Thyroid gland (tissue), 4 donors: ENCODE results near the gene LRMDA. TPM values are rescaled to one million over a fixed set of nuclear protein-coding genes. Genes with fewer than 3 reads are reported as not detected.
A peak's percentile ranks its signal among the peaks of the same experiment; 100 is the strongest.
"Not testable (repeated sequence)": the region's sequence is repeated elsewhere in the genome, so short reads cannot be mapped to it uniquely, and the experiment has no call there.

Experiments used
- DNase-seq, 2 donors: peaks; one replicate each; pipeline ENCODE4 v3.0.0-alpha.2; 2019
- H3K27ac ChIP-seq, 3 donors: fragments of 200-600 bp; sonication (generic); 1 replicate in 2 of 3; 2 replicates in 1 of 3; pipeline ENCODE4 v1.5.1; 2016 to 2019; ENCODE audit warnings: mild to moderate bottlenecking in 1 of 3, moderate library complexity in 1 of 3
- H3K27me3 ChIP-seq: fragments of 200-600 bp; sonication (generic); one replicate; pipeline ENCODE4 v1.5.1; 2019
- H3K36me3 ChIP-seq, 2 donors: fragments of 200-600 bp; sonication (generic); one replicate each; pipeline ENCODE4 v1.5.1; 2016 to 2019
- H3K4me1 ChIP-seq, 2 donors: fragments of 200-600 bp; sonication (generic); one replicate each; pipeline ENCODE4 v1.5.1; 2017 to 2019
- H3K4me3 ChIP-seq, 3 donors: fragments of 200-600 bp; sonication (generic); replicated peaks in 1 of 3; 1 replicate in 2 of 3; 2 replicates in 1 of 3; pipeline ENCODE4 v1.5.1; 2016; ENCODE audit warnings: mild to moderate bottlenecking in 1 of 3
- H3K9me3 ChIP-seq: fragments of 200-600 bp; sonication (generic); one replicate; pipeline ENCODE4 v1.5.1; 2017
- POLR2A ChIP-seq, 2 donors: fragments of 450-650 bp; IDR thresholded peaks; one replicate each; pipeline ENCODE4 v1.6.1; 2017; ENCODE audit warnings: antibody characterized with exemption in 2 of 2, mild to moderate bottlenecking in 2 of 2, moderate library complexity in 1 of 2
- WGBS, 2 donors: methylation state at CpG; one replicate each; pipeline ENCODE4 v1.1.5; 2017; 5-methylcytosine and 5-hydroxymethylcytosine counted together
- intact Hi-C: fragments of 100-400 bp; cut with DNase I; formaldehyde crosslinking; loops from one replicate; pipeline ENCODE4 v1.15.1; 2023
- total RNA-seq, 4 donors: library from RNA; depleted of rRNA; stranded (reverse); fragments of >200 nt; gene quantifications; one replicate each; pipeline ENCODE4 v1.2.3, GENCODE V29; 2016
- TF ChIP-seq, protein P1 (sequence below), 6 experiments: fragments of 200-600 bp in 3 of 6; fragments of 450-650 bp in 3 of 6; sonication (generic) in 3 of 6; IDR thresholded peaks; one replicate each; pipeline ENCODE4 v1.5.1; 2016 to 2019; ENCODE audit warnings: antibody characterized with exemption in 6 of 6, mild to moderate bottlenecking in 2 of 6, inconsistent platforms in 1 of 6, moderate library complexity in 1 of 6

The LRMDA gene
- total RNA-seq, 4 donors from 2014 or later = 16.5 to 31.7 (median 23.2) TPM

DNA sequence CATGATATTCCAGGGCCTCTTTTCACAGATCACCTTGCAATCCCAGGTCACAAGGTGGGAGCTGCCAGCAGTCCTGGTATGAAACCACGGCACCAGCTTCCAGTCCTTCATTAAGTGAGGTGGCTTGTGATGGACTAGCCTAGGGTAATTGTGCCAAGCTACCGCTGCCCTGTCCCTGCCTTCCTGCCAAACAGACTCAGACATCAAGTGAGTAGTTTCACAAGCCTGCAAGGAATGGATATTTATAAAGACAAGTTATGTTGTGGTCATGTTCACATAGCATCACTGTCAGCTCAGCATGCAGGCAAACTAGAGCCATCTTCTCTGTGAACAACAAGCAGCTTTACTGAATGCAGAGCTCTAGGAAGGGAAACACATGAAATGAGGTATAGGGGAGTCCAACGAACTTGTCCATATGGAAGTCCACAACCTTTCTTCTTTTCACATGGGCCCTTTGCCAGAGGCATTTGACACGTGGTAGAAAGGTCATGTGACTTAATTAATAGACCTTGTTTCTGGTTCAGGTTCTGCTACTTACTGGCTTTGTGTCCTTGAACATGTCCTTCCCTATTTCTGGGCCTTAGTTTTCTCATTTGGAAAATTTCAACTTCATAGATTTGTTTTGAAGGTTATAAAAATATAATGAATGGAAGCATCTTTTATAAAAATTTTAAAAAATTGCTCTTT lies 1145.0 kb downstream of the LRMDA start:
- 70 to 73% methylated on average over 4 of the region's 4 CpGs for WGBS, 2 donors
- Histone ChIP-seq H3K4me3 (no peak overlapping the region), H3K36me3 (no peaks in the 10 kb centered on the region), H3K9me3 (no peaks in the 10 kb centered on the region), H3K27me3 (no peaks in the 10 kb centered on the region), H3K27ac (no peak overlapping the region), H3K4me1 (peaks cover 0 to 2% of the 10 kb centered on the region in 2 donors)
- intact Hi-C loops = no loop called here
- peak in 1 of 2 donors; percentile 18 for DNase-seq
- TF ChIP-seq, protein P1, sequence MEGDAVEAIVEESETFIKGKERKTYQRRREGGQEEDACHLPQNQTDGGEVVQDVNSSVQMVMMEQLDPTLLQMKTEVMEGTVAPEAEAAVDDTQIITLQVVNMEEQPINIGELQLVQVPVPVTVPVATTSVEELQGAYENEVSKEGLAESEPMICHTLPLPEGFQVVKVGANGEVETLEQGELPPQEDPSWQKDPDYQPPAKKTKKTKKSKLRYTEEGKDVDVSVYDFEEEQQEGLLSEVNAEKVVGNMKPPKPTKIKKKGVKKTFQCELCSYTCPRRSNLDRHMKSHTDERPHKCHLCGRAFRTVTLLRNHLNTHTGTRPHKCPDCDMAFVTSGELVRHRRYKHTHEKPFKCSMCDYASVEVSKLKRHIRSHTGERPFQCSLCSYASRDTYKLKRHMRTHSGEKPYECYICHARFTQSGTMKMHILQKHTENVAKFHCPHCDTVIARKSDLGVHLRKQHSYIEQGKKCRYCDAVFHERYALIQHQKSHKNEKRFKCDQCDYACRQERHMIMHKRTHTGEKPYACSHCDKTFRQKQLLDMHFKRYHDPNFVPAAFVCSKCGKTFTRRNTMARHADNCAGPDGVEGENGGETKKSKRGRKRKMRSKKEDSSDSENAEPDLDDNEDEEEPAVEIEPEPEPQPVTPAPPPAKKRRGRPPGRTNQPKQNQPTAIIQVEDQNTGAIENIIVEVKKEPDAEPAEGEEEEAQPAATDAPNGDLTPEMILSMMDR (IDR thresholded peaks at IDR 0.05) = no peak
- TF ChIP-seq POLR2A (IDR thresholded peaks at IDR 0.05) = no peak

DNA sequence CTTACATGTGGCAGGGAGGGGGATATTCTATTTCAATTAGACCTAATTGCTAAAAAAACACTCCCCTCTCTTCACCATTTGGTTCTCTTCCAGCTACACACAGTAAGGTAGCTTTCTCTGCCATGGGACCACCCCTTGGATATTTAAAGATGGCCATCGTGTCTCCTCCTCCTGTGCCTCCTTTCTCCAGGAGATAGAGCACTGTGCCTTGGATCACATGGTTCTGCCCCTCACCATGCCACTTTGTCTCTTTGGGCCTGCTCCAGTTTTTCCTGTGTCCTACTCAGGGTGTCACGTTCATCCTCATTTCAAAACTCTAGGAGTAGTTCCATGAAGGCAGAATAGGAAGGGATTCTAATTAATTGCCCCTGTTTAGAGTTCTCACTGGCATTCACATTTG lies 1146.0 kb downstream of the LRMDA start:
- WGBS, 2 donors = 93 to 97% methylated on average over 2 of the region's 2 CpGs
- no peaks in the 10 kb centered on the region for H3K9me3 ChIP-seq
- H3K27ac ChIP-seq = no peak overlapping the region
- H3K27me3 ChIP-seq = no peaks in the 10 kb centered on the region
- DNase-seq = no peak
- H3K4me3 ChIP-seq = no peak overlapping the region
- intact Hi-C loops = no loop called here
- no peaks in the 10 kb centered on the region for H3K36me3 ChIP-seq
- peaks cover 0 to 11% of the 10 kb centered on the region in 2 donors for H3K4me1 ChIP-seq
- TF ChIP-seq, protein P1 (IDR thresholded peaks at IDR 0.05) = no peak
- no peak for TF ChIP-seq POLR2A (IDR thresholded peaks at IDR 0.05)

DNA sequence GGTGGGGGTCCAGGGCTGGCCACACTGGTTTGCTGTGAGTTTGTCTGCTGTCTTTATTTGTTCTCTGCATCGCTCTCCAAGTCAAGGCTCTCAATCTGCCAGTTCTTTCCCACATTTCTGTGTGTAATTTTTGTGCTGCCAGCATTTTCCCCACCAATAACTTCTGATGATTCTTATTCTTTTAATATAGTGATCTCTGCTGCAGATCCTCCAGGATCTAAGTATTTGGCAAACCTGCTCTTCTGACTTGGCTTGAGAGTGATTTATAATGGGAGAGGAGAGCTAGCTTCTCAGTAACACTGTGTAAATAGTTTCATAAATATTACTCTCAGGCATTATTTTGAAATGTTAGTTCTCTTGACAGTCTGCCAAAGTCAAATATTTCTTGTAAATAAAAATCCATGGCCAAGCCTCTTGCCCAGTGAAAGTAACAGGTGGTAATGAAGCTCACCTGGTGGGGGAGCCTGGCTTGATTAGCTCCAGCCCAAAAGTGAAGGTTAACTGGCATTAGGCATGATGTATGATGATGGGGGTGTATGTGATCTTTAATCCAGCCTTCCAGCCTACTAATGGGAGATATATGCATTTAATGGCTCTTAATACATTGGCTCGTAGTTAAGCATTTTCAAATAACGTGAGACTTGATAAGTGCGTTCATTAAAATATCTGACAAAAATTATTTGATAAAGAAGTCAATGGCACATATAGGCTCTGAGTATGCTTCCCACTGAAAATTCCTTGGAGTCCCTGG lies 1150.3 kb downstream of the LRMDA start:
- TF ChIP-seq, protein P1 (IDR thresholded peaks at IDR 0.05) = no peak
- no peaks in the 10 kb centered on the region for H3K9me3 ChIP-seq
- H3K4me3 ChIP-seq = no peak overlapping the region
- 80 to 91% methylated on average over 4 of the region's 4 CpGs for WGBS, 2 donors
- H3K27me3 ChIP-seq = no peaks in the 10 kb centered on the region
- intact Hi-C loops = no loop called here
- H3K36me3 ChIP-seq = no peaks in the 10 kb centered on the region
- peaks cover 11 to 29% of the 10 kb centered on the region in 2 donors for H3K4me1 ChIP-seq
- peak overlapping the region in 1 of 3 donors; percentile 67 for H3K27ac ChIP-seq
- DNase-seq = peak in 1 of 2 donors; percentile 5

DNA sequence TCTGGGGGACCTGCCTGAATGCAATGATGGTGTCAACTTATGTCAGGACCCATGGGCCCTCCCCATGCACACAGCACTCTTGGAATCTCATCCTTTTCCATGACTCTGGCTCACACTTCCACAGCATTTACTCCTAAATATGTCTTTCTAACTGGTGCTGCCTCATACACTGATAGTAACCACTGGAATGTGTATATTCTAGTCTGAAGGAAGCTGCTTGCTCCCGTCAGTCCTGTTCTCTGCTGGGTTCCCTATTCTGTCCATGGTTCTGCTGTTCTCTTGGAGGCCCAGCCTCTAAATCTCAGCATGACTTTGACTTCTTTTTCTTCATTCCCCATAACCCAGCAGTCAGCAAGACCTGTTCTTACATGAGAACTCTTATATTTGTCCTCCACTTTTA lies 1151.1 kb downstream of the LRMDA start:
- 95 to 97% methylated on average over 1 of the region's 1 CpG for WGBS, 2 donors
- Histone ChIP-seq H3K27me3 (no peaks in the 10 kb centered on the region), H3K36me3 (no peaks in the 10 kb centered on the region), H3K4me3 (no peak overlapping the region), H3K9me3 (no peaks in the 10 kb centered on the region), H3K4me1 (peaks cover 11 to 29% of the 10 kb centered on the region in 2 donors), H3K27ac (peak overlapping the region; percentile 67 to 90 (median 78))
- intact Hi-C loops = no loop called here
- no peak for TF ChIP-seq POLR2A (IDR thresholded peaks at IDR 0.05)
- no peak for DNase-seq

DNA sequence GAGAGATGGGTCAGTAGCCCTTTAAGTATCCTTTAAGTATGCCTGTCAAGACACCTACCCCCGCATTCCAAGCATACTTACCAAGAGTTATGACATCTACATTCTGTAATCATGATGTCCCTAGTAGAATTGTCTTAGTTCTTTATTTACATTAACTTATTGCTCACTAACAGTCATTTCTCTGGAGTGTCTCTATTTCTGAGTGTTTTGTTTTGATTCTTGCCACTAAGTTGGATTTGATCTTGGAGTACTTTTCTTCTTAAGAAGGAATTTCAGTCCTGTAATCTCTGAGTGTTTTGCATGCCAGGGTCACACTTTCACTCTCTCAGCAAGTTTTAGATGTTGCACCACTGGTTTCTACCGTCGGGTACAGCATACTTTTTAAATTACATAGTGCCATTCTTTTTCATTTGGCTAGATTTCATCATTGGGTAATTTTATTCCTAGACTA lies 1152.3 kb downstream of the LRMDA start:
- Histone ChIP-seq H3K4me3 (no peak overlapping the region), H3K27ac (peak overlapping the region; percentile 67 to 90 (median 78)), H3K36me3 (no peaks in the 10 kb centered on the region), H3K27me3 (no peaks in the 10 kb centered on the region), H3K9me3 (no peaks in the 10 kb centered on the region), H3K4me1 (peaks cover 11 to 29% of the 10 kb centered on the region in 2 donors)
- TF ChIP-seq POLR2A (IDR thresholded peaks at IDR 0.05) = no peak
- TF ChIP-seq, protein P1 (IDR thresholded peaks at IDR 0.05) = no peak
- 14 to 25% methylated on average over 3 of the region's 3 CpGs for WGBS, 2 donors
- peak; percentile 44 to 50 for DNase-seq
- intact Hi-C loops = no loop called here

DNA sequence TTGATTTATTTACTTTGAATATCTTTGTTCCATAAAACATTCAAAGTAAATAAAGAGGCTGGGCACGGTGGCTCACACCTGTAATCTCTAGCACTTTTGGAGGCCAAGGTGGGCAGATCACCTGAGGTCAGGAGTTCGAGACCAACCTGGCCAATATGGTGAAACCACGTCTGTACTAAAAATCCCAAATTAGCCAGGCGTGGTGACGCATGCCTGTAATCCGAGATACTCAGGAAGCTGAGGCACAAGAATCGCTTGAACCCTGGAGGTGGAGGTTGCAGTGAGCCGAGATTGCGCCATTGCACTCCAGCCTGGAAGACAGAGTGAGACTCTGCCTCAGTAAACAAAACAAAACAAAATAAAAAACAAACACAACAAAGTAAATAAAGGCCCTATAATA lies 1153.0 kb downstream of the LRMDA start:
- intact Hi-C loops, H3K36me3 ChIP-seq, H3K9me3 ChIP-seq, DNase-seq, H3K27me3 ChIP-seq, H3K4me3 ChIP-seq: not testable (repeated sequence)
- Histone ChIP-seq H3K27ac (peak overlapping the region; percentile 67 to 90 (median 78)), H3K4me1 (peaks cover 11 to 29% of the 10 kb centered on the region in 2 donors)
- WGBS, 2 donors = 86 to 92% methylated on average over 9 of the region's 9 CpGs
